K562 (cell line): Measurements from ENCODE around the gene MMAB. TPM values are rescaled to one million over a fixed set of nuclear protein-coding genes. Genes with fewer than 3 reads are reported as not detected.

Experiments
- FOXK2 ChIP-seq, 2 experiments: fragments of 450-650 bp; IDR thresholded peaks in 1 of 2; conservative IDR thresholded peaks in 1 of 2; 2 replicates each; pipeline ENCODE4 v1.6.1; 2016; ENCODE audit warnings: low read depth in 2 of 2, mild to moderate bottlenecking in 1 of 2
- NCOA6 ChIP-seq: fragments of 450-650 bp; IDR thresholded peaks from 2 replicates; pipeline ENCODE4 v1.6.1; 2017; ENCODE audit warnings: mild to moderate bottlenecking
- RAD21 ChIP-seq, 2 experiments: fragments of 250-450 bp in 1 of 2; fragments of 450-650 bp in 1 of 2; sonication (Bioruptor Pico) in 1 of 2; formaldehyde crosslinking in 1 of 2; IDR thresholded peaks in 1 of 2; conservative IDR thresholded peaks in 1 of 2; 2 replicates each; pipeline versions ENCODE4 v1.4.0 to v1.8.0; 2020 to 2022; ENCODE audit warnings: mild to moderate bottlenecking in 2 of 2, moderate library complexity in 1 of 2
- polyA plus RNA-seq, 8 experiments: library from polyadenylated mRNA; depleted of rRNA in 4 of 8; stranded (reverse) in 5 of 8; unstranded in 3 of 8; fragments of >200 nt; fragmentation: Nextera tagmentation in 2 of 8; fragmentation: Illumina TruSeq in 1 of 8; extraction: Ambion mirVana in 2 of 8; extraction: Trizol in 1 of 8; gene quantifications; 2 replicates each; pipeline versions ENCODE4 v1.2.1 to v1.2.3, GENCODE V29; 2011 to 2014; ENCODE audit warnings: inconsistent platforms in 1 of 8, missing spikeins in 1 of 8
- total RNA-seq, 7 experiments: library from RNA; depleted of rRNA in 6 of 7; stranded (reverse); fragments of >200 nt in 6 of 7; fragmentation: Illumina TruSeq in 2 of 7; extraction: Trizol in 2 of 7; gene quantifications; 2 replicates each; pipeline versions ENCODE4 v1.2.1 to v1.2.3, GENCODE V29; 2011 to 2021; ENCODE audit warnings: low replicate concordance in 1 of 7
- TF ChIP-seq, protein P1 (sequence below): fragments of 150-350 bp; conservative IDR thresholded peaks from 2 replicates; pipeline ENCODE4 v1.6.1; 2014; ENCODE audit warnings: low read length
- TF ChIP-seq, protein P2 (sequence below): sonication (generic); formaldehyde crosslinking; IDR thresholded peaks from 2 replicates; pipeline ENCODE4 v1.8.0; 2022; ENCODE audit warnings: mild to moderate bottlenecking, missing genetic modification reagents, borderline replicate concordance
- TF ChIP-seq, protein P3 (sequence below), 2 experiments: fragments of 450-650 bp; formaldehyde crosslinking in 1 of 2; IDR thresholded peaks; 2 replicates each; pipeline versions ENCODE4 v1.4.0 to v1.6.1; 2014 to 2020; ENCODE audit warnings: mild to moderate bottlenecking in 2 of 2, borderline replicate concordance in 1 of 2, low read depth in 1 of 2
- TF ChIP-seq, protein P4 (sequence below): fragments of 250-450 bp; sonication (Bioruptor Pico); IDR thresholded peaks from 2 replicates; pipeline ENCODE4 v1.4.0; 2020; ENCODE audit warnings: mild to moderate bottlenecking

Gene MMAB
- total and polyA plus RNA-seq, 9 of the 15 experiments (the other 6 are each of a cell fraction or from before 2014, with no cell fraction given) = 9.5 to 76.1 (median 46.2) TPM

DNA sequence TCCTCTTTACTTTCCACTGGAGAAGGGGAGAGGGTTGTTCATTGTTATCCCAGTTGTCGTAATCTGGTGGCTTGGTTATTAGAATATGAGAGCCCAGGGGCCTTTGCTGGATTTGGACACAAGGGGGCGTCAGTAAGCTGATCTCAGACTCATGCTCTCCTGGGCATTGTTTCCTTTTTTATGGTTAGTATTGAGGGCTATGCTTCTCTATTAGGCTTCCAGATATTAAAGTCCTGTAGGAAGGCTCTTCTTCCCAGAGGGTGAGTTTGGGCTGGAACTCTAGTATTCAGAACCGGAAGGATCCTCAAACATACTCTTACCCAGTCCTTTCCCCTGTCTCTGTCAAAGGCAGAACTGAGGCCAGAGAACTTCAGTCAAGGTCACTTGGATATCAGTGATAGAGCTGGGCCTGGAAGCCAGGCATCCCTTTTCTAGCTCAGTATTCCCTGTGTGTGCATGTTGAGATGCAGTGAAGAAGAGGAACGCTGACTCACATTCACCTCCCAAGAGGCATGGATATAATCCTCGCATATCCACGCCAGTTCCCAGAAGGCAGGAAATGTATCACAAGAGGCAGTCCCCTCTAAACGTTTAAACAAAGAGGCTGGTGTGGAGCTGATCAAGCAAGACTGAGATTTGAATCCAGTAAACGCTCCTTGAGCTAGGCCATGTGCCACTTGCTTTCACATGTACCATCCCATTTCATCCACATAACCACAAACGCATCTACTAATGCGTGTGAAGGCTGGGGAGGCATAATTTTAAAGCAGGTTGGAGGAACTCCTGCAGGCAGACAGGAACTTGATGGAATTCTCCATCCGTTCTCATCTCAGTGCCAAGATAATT, 54.3 kb downstream of the MMAB start (continued):
- TF ChIP-seq, protein P1, sequence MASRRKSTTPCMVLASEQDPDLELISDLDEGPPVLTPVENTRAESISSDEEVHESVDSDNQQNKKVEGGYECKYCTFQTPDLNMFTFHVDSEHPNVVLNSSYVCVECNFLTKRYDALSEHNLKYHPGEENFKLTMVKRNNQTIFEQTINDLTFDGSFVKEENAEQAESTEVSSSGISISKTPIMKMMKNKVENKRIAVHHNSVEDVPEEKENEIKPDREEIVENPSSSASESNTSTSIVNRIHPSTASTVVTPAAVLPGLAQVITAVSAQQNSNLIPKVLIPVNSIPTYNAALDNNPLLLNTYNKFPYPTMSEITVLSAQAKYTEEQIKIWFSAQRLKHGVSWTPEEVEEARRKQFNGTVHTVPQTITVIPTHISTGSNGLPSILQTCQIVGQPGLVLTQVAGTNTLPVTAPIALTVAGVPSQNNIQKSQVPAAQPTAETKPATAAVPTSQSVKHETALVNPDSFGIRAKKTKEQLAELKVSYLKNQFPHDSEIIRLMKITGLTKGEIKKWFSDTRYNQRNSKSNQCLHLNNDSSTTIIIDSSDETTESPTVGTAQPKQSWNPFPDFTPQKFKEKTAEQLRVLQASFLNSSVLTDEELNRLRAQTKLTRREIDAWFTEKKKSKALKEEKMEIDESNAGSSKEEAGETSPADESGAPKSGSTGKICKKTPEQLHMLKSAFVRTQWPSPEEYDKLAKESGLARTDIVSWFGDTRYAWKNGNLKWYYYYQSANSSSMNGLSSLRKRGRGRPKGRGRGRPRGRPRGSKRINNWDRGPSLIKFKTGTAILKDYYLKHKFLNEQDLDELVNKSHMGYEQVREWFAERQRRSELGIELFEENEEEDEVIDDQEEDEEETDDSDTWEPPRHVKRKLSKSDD = no peak
- TF ChIP-seq, protein P2, sequence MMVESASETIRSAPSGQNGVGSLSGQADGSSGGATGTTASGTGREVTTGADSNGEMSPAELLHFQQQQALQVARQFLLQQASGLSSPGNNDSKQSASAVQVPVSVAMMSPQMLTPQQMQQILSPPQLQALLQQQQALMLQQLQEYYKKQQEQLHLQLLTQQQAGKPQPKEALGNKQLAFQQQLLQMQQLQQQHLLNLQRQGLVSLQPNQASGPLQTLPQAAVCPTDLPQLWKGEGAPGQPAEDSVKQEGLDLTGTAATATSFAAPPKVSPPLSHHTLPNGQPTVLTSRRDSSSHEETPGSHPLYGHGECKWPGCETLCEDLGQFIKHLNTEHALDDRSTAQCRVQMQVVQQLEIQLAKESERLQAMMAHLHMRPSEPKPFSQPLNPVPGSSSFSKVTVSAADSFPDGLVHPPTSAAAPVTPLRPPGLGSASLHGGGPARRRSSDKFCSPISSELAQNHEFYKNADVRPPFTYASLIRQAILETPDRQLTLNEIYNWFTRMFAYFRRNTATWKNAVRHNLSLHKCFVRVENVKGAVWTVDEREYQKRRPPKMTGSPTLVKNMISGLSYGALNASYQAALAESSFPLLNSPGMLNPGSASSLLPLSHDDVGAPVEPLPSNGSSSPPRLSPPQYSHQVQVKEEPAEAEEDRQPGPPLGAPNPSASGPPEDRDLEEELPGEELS (CRISPR knock-in tag) = no peak
- TF ChIP-seq, protein P3, sequence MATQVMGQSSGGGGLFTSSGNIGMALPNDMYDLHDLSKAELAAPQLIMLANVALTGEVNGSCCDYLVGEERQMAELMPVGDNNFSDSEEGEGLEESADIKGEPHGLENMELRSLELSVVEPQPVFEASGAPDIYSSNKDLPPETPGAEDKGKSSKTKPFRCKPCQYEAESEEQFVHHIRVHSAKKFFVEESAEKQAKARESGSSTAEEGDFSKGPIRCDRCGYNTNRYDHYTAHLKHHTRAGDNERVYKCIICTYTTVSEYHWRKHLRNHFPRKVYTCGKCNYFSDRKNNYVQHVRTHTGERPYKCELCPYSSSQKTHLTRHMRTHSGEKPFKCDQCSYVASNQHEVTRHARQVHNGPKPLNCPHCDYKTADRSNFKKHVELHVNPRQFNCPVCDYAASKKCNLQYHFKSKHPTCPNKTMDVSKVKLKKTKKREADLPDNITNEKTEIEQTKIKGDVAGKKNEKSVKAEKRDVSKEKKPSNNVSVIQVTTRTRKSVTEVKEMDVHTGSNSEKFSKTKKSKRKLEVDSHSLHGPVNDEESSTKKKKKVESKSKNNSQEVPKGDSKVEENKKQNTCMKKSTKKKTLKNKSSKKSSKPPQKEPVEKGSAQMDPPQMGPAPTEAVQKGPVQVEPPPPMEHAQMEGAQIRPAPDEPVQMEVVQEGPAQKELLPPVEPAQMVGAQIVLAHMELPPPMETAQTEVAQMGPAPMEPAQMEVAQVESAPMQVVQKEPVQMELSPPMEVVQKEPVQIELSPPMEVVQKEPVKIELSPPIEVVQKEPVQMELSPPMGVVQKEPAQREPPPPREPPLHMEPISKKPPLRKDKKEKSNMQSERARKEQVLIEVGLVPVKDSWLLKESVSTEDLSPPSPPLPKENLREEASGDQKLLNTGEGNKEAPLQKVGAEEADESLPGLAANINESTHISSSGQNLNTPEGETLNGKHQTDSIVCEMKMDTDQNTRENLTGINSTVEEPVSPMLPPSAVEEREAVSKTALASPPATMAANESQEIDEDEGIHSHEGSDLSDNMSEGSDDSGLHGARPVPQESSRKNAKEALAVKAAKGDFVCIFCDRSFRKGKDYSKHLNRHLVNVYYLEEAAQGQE (IDR thresholded peaks at IDR 0.05; ENCODE audit: borderline replicate concordance) = peak; percentile 45; the same call in 1 of the 2 replicates
- TF ChIP-seq, protein P3 (CRISPR knock-in tag; IDR thresholded peaks at IDR 0.05; ENCODE audit: low read depth) = no peak
- TF ChIP-seq NCOA6 (no peak), FOXK2 (conservative IDR thresholded peaks at IDR 0.05 in 1 of 2, IDR thresholded peaks at IDR 0.05 in 1 of 2; ENCODE audit: low read depth in 2 of 2) (no peak), RAD21 (CRISPR knock-in tag; conservative IDR thresholded peaks at IDR 0.05 in 1 of 2, IDR thresholded peaks at IDR 0.05 in 1 of 2) (peak; percentile 43 to 68)
- TF ChIP-seq, protein P4, sequence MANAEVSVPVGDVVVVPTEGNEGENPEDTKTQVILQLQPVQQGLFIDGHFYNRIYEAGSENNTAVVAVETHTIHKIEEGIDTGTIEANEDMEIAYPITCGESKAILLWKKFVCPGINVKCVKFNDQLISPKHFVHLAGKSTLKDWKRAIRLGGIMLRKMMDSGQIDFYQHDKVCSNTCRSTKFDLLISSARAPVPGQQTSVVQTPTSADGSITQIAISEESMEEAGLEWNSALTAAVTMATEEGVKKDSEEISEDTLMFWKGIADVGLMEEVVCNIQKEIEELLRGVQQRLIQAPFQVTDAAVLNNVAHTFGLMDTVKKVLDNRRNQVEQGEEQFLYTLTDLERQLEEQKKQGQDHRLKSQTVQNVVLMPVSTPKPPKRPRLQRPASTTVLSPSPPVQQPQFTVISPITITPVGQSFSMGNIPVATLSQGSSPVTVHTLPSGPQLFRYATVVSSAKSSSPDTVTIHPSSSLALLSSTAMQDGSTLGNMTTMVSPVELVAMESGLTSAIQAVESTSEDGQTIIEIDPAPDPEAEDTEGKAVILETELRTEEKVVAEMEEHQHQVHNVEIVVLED (CRISPR knock-in tag) = no peak
